Right lobe of liver (tissue), 4 donors: ENCODE results near the gene FAM204A.

Source experiments
- POLR2A ChIP-seq: fragments of 450-650 bp; IDR thresholded peaks from one replicate; pipeline ENCODE4 v1.6.1; 2017; ENCODE audit warnings: antibody characterized with exemption, mild to moderate bottlenecking
- TF ChIP-seq, protein P1 (sequence below), 4 donors: fragments of 200-600 bp in 3 of 4; fragments of 450-650 bp in 1 of 4; IDR thresholded peaks; one replicate each; pipeline versions ENCODE4 v1.5.1 to v1.8.0; 2016 to 2022; ENCODE audit warnings: antibody characterized with exemption in 4 of 4, mild to moderate bottlenecking in 2 of 4
- donor health status: DM: no; HTN: no; CAD: no.
- donor health status: DM: no; HTN: no; CAD: no.
- donor health status: DM: no; HTN: yes; CAD: no.

DNA sequence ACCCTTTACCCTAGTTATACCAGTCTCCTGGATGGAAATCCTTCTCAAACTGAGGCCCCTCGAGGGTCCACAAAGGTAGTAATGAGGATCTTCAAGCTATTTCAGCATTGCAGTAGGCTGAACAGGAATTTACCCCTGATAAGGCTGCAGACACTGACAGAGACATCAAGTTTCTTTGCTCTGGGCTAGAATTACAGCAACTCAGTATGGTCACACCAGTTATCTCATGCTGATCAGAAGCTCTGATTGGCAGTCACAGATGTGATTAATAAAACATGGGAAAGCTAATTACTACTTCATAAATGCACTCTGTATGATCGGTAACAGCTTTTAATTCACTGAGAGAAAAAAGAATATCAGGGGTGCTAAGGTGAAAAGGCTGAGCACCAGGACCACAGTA is 30.6 kb downstream of the FAM204A start:
- TF ChIP-seq, protein P1, sequence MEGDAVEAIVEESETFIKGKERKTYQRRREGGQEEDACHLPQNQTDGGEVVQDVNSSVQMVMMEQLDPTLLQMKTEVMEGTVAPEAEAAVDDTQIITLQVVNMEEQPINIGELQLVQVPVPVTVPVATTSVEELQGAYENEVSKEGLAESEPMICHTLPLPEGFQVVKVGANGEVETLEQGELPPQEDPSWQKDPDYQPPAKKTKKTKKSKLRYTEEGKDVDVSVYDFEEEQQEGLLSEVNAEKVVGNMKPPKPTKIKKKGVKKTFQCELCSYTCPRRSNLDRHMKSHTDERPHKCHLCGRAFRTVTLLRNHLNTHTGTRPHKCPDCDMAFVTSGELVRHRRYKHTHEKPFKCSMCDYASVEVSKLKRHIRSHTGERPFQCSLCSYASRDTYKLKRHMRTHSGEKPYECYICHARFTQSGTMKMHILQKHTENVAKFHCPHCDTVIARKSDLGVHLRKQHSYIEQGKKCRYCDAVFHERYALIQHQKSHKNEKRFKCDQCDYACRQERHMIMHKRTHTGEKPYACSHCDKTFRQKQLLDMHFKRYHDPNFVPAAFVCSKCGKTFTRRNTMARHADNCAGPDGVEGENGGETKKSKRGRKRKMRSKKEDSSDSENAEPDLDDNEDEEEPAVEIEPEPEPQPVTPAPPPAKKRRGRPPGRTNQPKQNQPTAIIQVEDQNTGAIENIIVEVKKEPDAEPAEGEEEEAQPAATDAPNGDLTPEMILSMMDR (IDR thresholded peaks at IDR 0.05), result no peak
- TF ChIP-seq POLR2A, result no peak
